ENCODE measurements around the gene CD19.
"Not testable (repeated sequence)": the region's sequence is repeated elsewhere in the genome, so short reads cannot be mapped to it uniquely, and the experiment has no call there.

The CD19 gene

DNA sequence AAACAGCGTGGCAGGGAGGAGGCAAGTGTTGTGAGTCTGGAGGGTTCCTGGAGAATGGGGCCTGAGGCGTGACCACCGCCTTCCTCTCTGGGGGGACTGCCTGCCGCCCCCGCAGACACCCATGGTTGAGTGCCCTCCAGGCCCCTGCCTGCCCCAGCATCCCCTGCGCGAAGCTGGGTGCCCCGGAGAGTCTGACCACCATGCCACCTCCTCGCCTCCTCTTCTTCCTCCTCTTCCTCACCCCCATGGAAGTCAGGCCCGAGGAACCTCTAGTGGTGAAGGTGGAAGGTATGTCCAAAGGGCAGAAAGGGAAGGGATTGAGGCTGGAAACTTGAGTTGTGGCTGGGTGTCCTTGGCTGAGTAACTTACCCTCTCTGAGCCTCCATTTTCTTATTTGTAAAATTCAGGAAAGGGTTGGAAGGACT lies at the start of gene CD19:
Gene CD19 (plus strand): TSS at position 171 of the 425 bp plus-strand sequence. CDS start 30 bp downstream, at position 201.
- no peak for DNase-seq
- no peak for TF ChIP-seq GATA1 (IDR thresholded peaks at IDR 0.05; ENCODE audit: low read depth, low read length)
- no peak for TF ChIP-seq POLR2A (IDR thresholded peaks at IDR 0.05; ENCODE audit: low read length)

DNA sequence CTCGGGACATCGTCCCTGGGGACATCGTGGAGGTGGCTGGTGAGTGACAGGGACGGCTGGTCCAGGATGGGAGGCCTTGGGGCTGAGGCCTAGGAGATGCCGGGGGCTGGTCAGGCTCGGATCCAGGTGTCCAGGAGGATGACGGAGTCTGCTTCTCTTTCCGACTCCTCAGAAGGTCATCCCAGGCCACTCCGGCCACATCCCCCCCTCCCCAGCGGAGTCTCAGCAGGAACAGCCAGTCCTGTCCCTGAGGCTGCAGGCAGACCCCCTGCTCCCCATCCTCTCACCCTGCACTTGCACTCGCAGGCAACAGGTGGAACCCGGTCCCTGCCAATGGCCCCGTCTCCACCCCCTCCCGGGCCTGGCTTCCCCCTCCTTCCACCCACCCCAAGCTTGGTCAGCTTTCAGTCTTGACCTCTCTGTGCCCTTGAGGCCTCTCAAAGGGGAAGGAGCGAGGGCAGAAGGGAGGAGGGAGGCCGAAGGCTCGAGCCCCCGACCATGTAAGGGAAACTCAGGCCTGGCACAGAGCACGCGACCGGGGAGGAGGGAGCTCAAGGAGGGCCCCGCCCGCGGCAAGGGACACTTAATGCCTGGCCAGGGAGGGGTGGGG lies 49.1 kb upstream of the CD19 start:
- TF ChIP-seq POLR2A (IDR thresholded peaks at IDR 0.05; ENCODE audit: low read length) (no peak), GATA1 (IDR thresholded peaks at IDR 0.05; ENCODE audit: low read depth, low read length) (no peak)
- no peak for DNase-seq

GRCh38 chr16:28883221-28883996 lies 48.4 kb upstream of the CD19 start:
- DNase-seq, result no peak
- TF ChIP-seq POLR2A (IDR thresholded peaks at IDR 0.05; ENCODE audit: low read length) (no peak), GATA1 (IDR thresholded peaks at IDR 0.05; ENCODE audit: low read depth, low read length) (no peak)

DNA sequence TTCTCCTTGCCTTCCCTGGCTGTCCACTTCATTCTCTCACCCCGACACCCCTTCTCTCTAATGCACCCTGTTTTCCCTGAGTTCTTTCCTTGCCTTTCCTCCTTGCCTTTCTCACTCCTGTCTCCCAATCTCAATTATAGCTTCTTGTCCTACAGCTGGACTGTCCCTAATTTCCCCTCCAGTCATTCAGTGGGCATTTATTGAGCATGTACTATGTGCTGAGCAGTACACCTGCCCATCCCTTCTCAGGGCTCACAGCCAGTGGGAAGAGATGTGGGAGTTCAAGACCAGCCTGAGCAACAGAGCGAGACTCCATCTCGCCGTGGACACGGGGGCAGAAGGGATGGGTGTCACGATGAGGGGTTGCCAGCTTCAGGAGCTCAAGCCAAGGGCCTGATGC lies 47.7 kb upstream of the CD19 start:
- DNase-seq, result no peak
- TF ChIP-seq POLR2A (IDR thresholded peaks at IDR 0.05; ENCODE audit: low read length), result no peak
- TF ChIP-seq GATA1 (IDR thresholded peaks at IDR 0.05; ENCODE audit: low read depth, low read length), result no peak

DNA sequence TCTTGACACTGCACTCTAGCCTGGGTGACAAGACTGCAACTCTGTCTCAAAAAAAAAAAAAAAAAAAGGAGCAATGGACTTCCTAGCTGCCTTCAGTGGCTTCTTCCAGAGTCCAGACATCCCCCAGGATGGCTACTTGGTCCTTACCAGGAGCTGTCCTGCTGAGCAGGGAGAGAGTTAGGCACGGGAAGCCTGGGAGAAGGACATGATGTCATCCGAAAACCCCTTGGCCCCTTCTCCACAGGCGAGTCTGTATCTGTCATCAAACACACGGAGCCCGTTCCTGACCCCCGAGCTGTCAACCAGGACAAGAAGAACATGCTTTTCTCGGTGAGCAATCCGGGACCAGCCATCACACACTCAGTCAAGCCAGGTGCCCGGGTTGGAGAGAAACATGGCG lies 44.8 kb upstream of the CD19 start:
- TF ChIP-seq GATA1 (IDR thresholded peaks at IDR 0.05; ENCODE audit: low read depth, low read length) (no peak), POLR2A (IDR thresholded peaks at IDR 0.05; ENCODE audit: low read length) (no peak)
- no peak for DNase-seq

DNA sequence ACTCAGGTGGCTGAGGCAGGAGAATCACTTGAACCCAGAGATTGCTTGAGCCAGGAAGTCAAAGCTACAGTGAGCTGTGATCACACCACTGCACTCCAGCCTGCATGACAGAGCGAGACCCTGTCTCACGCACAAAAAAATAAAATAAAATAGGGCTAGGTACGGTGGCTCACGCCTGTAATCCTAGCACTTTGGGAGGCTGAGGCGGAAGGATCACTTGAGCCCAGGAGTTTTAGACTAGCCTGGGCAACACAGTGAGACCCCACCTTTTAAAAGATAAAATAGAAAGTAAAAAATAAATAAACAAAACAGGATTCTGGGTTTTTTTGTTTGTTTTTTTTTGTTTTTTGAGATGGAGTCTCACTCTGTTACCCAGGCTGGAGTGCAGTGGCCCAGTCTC lies 41.4 kb upstream of the CD19 start:
- DNase-seq, result not testable (repeated sequence)

DNA sequence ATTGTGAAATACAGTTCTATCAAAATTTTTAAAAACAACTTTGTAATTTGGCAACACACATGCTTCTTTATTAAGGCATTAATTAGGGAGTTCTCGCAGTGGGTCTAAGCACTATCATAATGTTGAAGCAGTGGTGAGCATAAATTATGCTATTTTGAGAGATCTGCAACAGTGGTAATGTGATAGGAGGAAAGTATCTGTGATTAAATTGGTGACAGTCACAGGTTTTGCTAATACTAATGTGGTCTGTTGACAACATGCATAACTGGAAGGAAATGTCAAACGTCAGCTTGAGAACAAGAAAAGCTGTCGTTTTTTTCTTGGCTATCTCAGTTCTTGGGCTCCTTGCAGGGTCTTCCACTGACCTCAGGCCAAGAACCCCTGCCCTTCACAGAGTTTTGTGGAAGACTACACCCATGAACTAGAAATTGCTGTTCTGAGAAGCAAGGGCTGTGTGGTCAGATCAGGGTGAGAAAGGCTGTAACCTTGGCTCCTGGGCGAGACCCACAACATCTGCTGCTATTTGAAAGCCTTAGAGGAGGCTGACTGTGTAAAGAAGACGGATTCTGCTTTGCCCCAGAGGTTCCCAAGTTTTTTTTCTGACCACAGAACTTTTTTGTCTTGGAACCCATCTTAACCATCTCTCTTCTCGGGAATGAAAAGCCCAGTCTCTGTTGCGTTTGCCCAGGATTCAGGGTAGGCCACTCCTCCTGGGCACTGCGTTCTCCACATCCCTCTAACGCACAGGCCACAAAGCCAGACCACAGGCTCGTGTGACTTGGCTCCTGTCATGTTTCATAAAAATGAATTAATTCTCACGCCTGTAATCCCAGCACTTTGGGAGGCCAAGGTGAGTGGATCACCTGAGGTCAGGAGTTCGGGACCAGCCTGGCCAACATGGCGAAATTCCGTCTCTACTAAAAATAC lies 39.5 kb upstream of the CD19 start:
- TF ChIP-seq GATA1 (IDR thresholded peaks at IDR 0.05; ENCODE audit: low read depth, low read length) (no peak), POLR2A (IDR thresholded peaks at IDR 0.05; ENCODE audit: low read length) (no peak)
- no peak for DNase-seq

DNA sequence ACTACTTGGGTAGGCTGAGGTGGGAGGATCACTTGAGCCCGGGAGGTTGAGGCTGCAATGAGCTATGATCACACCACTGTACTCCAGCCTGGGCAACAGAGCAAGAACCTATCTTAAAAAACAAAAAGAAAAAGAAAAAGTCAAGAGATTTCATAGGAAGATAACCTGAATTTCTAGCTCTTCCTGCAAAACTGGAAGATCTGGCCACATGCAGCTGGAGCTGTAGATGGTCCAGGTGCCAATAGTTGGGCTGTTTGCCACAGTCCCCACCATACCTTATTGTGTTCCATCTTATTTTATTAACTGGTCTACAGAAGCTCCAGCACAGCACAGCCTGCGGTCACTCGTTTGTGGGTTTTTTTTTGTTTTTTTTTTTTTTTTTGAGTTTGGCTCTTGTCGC lies 38.5 kb upstream of the CD19 start:
- DNase-seq, result no peak
- no peak for TF ChIP-seq POLR2A (IDR thresholded peaks at IDR 0.05; ENCODE audit: low read length)

- no peak for TF ChIP-seq GATA1 (IDR thresholded peaks at IDR 0.05; ENCODE audit: low read depth, low read length)
- no peak for TF ChIP-seq POLR2A (IDR thresholded peaks at IDR 0.05; ENCODE audit: low read length)
Measured at GRCh38 chr16:28895609-28896008, 36.2 kb upstream of the CD19 start.

GRCh38 chr16:28897826-28898225 lies 33.9 kb upstream of the CD19 start:
- TF ChIP-seq POLR2A (IDR thresholded peaks at IDR 0.05; ENCODE audit: low read length), result no peak
- TF ChIP-seq GATA1 (IDR thresholded peaks at IDR 0.05; ENCODE audit: low read depth, low read length), result no peak

More at GRCh38 chr16:28895609-28896008, 36.2 kb upstream of the CD19 start:
- no peak for DNase-seq

GRCh38 chr16:28898266-28898665 lies 33.5 kb upstream of the CD19 start:
- TF ChIP-seq GATA1 (IDR thresholded peaks at IDR 0.05; ENCODE audit: low read depth, low read length) (no peak), POLR2A (IDR thresholded peaks at IDR 0.05; ENCODE audit: low read length) (no peak)
- DNase-seq, result no peak

More at GRCh38 chr16:28897826-28898225, 33.9 kb upstream of the CD19 start:
- DNase-seq, result no peak

DNA sequence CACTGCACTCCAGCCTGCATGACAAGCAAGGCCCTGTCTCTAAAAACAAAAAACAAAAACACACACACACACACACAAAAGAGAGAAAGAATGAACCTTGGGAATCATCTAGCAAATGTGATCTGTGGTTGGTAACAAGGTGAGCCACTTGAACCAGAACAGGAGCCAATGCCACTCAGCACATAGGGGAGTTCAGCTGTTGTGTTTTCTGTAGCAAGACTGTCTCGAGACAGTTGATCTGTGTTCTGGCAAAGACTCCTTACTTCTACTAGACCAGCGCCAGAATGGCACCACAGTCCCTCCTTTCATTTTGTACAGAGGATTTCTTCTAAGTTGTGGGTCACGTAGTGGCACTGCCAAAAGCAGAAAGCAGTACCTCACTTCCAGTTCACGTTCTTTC lies 32.8 kb upstream of the CD19 start:
- DNase-seq, result no peak
- no peak for TF ChIP-seq POLR2A (IDR thresholded peaks at IDR 0.05; ENCODE audit: low read length)
- TF ChIP-seq GATA1 (IDR thresholded peaks at IDR 0.05; ENCODE audit: low read depth, low read length), result no peak

- no peak for DNase-seq
- no peak for TF ChIP-seq POLR2A (IDR thresholded peaks at IDR 0.05; ENCODE audit: low read length)
- no peak for TF ChIP-seq GATA1 (IDR thresholded peaks at IDR 0.05; ENCODE audit: low read depth, low read length)
Measured at GRCh38 chr16:28899882-28900590, 31.7 kb upstream of the CD19 start.

GRCh38 chr16:28900601-28901000 lies 31.2 kb upstream of the CD19 start:
- TF ChIP-seq GATA1 (IDR thresholded peaks at IDR 0.05; ENCODE audit: low read depth, low read length) (no peak), POLR2A (IDR thresholded peaks at IDR 0.05; ENCODE audit: low read length) (no peak)
- DNase-seq, result no peak

Data from erythroblast (primary cell).